Ovary (tissue), 9 donors: ENCODE measurements around the gene MAPT. TPM values are rescaled to one million over a fixed set of nuclear protein-coding genes. Genes with fewer than 3 reads are reported as not detected.

ENCODE experiments used
- DNase-seq, 5 donors: peaks; one replicate each; pipeline ENCODE4 v3.0.0-alpha.2; 2019 to 2020
- H3K27ac ChIP-seq, 2 donors: fragments of 200-600 bp; one replicate each; pipeline versions ENCODE4 v1.5.1 to v1.8.0; 2019 to 2022
- H3K27me3 ChIP-seq: fragments of 200-600 bp; one replicate; pipeline ENCODE4 v1.8.0; 2022
- H3K36me3 ChIP-seq: fragments of 200-600 bp; sonication (generic); one replicate; pipeline ENCODE4 v1.5.1; 2019
- H3K4me1 ChIP-seq: one replicate; pipeline ENCODE4 v1.8.1; 2013; ENCODE audit warnings: mild to moderate bottlenecking, moderate library complexity; ENCODE audit not compliant: insufficient read depth
- H3K4me3 ChIP-seq: fragments of 200-600 bp; sonication (generic); one replicate; pipeline ENCODE4 v1.5.1; 2017
- H3K9me3 ChIP-seq, 2 donors: fragments of 200-600 bp in 1 of 2; sonication (generic) in 1 of 2; one replicate each; pipeline versions ENCODE4 v1.5.1 to v1.8.1; 2013 to 2019; ENCODE audit warnings: mild to moderate bottlenecking in 1 of 2, moderate library complexity in 1 of 2
- EP300 ChIP-seq: sonication (generic); formaldehyde crosslinking; IDR thresholded peaks from one replicate; pipeline ENCODE4 v1.6.1; 2017; ENCODE audit warnings: antibody characterized with exemption
- POLR2A ChIP-seq: fragments of 450-650 bp; IDR thresholded peaks from one replicate; pipeline ENCODE4 v1.6.1; 2017; ENCODE audit warnings: antibody characterized with exemption, mild to moderate bottlenecking, moderate library complexity
- WGBS, 3 donors: extraction: QIAGEN DNeasy Blood & Tissue Kit in 1 of 3; methylation state at CpG; one replicate each; pipeline versions ENCODE4 v1.1.5 to v1.1.7; 2013 to 2017; 5-methylcytosine and 5-hydroxymethylcytosine counted together
- intact Hi-C, 4 donors: fragments of 100-400 bp; cut with DNase I; formaldehyde crosslinking; loops; one replicate each; pipeline versions ENCODE4 v1.11.0 to v1.15.1; 2022 to 2023
- polyA plus RNA-seq, 2 donors: library from polyadenylated mRNA; stranded (reverse); fragments of 200-250 nt in 1 of 2; fragments of 350-450 nt in 1 of 2; fragmentation: Illumina TruSeq in 1 of 2; extraction: RNeasy Lipid Tissue Mini Kit (QIAGEN cat#74804) in 1 of 2; gene quantifications; one replicate each; pipeline ENCODE4 v1.2.3, GENCODE V29; 2013 to 2014
- total RNA-seq, 7 donors: library from RNA; depleted of rRNA in 2 of 7; stranded (reverse); fragments of >200 nt in 2 of 7; fragmentation: NEBNext Ultra II Directional in 3 of 7; extraction: Animal tissue kit (Norgen Biotek cat#: 25700) in 3 of 7; gene quantifications; one replicate each; pipeline versions ENCODE4 v1.1.0 to v1.2.4, GENCODE V29; 2016 to 2023
- TF ChIP-seq, protein P1 (sequence below), 3 donors: fragments of 450-650 bp in 2 of 3; fragments of 200-600 bp in 1 of 3; IDR thresholded peaks; one replicate each; pipeline versions ENCODE4 v1.5.1 to v1.8.0; 2016 to 2022; ENCODE audit warnings: antibody characterized with exemption in 3 of 3, mild to moderate bottlenecking in 1 of 3
- donor health status: DM: no; HTN: no; CAD: no; lungs with moderate emphysema.
- donor health status: DM: no; HTN: no; CAD: no.
- donor health status: Bipolar disorder and iron deficiency.
- donor health status: DM: yes; HTN: yes; CAD: no.
- donor health status: DM: no; HTN: no; CAD: no.
- donor health status: DM: yes; HTN: yes; CAD: no.

The MAPT gene
- total and polyA plus RNA-seq, 9 donors = 0.40 to 2.2 (median 1.1) TPM

DNA sequence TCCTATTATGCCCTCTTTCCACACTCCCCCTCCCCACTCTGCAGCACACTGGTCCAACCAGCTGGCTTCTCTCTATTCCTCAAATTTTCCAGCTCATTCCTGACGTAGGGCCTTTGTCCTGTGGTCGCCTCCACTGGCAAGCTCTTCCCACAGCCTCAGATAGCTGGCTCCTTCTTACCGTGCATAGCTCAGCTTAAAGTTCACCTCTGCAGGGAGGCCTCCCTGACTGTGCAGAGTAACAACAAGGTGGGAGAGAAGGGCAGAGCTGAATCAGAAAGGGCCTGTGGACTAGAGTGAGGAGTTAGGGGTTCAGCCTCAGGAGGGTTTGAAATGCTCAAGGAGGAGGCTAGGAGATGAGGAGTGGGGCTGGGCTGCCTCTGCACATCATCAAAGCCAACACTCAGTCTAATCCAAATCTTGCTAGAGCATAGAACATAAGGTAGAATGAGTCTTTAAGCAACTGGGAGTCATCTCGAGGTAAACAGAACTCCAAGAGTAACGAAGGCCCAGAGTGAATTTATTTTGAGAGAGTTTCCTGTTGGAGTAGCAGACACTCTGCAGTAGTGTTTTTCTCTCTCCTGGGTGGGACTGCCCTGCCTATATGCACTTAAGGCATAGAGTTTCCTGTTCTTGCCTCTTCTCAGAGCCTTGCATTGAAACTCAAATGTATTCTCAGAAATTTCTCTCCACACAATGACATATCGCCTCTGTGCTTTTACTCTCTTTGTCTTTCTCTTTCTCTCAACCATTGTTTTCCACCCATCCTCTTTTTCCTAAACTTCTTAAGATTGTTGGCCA lies 30.3 kb upstream of the MAPT start:
- H3K9me3 ChIP-seq = no peaks in the 10 kb centered on the region
- intact Hi-C loops = no loop called here
- TF ChIP-seq POLR2A = no peak
- TF ChIP-seq EP300 = no peak
- TF ChIP-seq, protein P1, sequence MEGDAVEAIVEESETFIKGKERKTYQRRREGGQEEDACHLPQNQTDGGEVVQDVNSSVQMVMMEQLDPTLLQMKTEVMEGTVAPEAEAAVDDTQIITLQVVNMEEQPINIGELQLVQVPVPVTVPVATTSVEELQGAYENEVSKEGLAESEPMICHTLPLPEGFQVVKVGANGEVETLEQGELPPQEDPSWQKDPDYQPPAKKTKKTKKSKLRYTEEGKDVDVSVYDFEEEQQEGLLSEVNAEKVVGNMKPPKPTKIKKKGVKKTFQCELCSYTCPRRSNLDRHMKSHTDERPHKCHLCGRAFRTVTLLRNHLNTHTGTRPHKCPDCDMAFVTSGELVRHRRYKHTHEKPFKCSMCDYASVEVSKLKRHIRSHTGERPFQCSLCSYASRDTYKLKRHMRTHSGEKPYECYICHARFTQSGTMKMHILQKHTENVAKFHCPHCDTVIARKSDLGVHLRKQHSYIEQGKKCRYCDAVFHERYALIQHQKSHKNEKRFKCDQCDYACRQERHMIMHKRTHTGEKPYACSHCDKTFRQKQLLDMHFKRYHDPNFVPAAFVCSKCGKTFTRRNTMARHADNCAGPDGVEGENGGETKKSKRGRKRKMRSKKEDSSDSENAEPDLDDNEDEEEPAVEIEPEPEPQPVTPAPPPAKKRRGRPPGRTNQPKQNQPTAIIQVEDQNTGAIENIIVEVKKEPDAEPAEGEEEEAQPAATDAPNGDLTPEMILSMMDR (IDR thresholded peaks at IDR 0.05) = no peak
- H3K36me3 ChIP-seq = no peaks in the 10 kb centered on the region
- no peak for DNase-seq
- no peak overlapping the region for H3K27ac ChIP-seq
- H3K4me3 ChIP-seq = no peak overlapping the region
- no peaks in the 10 kb centered on the region for H3K27me3 ChIP-seq
- WGBS, 3 donors = 43 to 49% (median 47%) methylated on average over 6 of the region's 6 CpGs
- H3K4me1 ChIP-seq = no peaks in the 10 kb centered on the region

DNA sequence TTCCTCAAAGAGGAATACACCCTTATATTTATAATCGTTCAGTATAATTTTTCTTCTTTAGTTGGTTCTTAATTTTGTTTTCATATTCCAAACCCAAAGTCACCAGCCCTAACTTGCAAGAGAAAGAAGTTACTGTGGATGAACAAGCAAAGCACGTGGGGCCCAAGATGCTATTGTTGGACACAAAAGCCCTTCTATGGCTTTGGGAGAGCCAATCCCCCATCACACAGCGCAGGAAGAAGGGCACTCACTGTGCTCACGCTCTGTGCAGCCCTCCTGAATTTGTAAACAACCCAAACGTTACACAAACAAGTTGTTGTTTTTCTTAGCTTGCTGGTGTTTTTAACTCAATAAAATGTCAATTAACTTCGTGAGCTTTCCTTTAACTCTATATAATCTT lies 27.2 kb upstream of the MAPT start:
- TF ChIP-seq, protein P1 (IDR thresholded peaks at IDR 0.05) = no peak
- TF ChIP-seq POLR2A = no peak
- TF ChIP-seq EP300 = no peak
- H3K27ac ChIP-seq = no peak overlapping the region
- H3K9me3 ChIP-seq = no peaks in the 10 kb centered on the region
- WGBS, 3 donors = 79 to 84% (median 81%) methylated on average over 6 of the region's 6 CpGs
- H3K36me3 ChIP-seq = no peaks in the 10 kb centered on the region
- H3K27me3 ChIP-seq = no peaks in the 10 kb centered on the region
- no peak for DNase-seq
- intact Hi-C loops = no loop called here
- peaks cover 5% of the 10 kb centered on the region for H3K4me1 ChIP-seq
- H3K4me3 ChIP-seq = no peak overlapping the region

DNA sequence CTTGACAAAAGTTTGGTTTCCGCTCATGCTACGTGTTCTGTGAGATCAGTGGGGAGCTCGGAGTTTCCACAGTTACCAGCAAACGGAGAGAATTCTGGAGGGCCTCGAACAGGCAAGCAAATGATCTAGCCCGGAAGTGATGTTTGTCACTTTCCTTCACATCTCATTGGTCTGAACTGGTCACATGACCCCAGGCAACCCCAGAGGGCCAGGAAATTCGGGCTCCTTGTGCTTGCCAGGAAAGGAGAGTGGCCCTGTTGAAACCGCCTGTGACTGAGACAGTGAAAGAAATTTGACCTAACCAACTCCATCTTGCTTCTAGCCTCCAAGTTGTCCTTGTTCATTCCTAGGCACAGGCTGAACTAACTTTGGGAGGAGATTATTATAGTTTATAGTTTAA lies 26.7 kb upstream of the MAPT start:
- no peak overlapping the region for H3K4me3 ChIP-seq
- no peaks in the 10 kb centered on the region for H3K9me3 ChIP-seq
- H3K4me1 ChIP-seq = peaks cover 5% of the 10 kb centered on the region
- no peaks in the 10 kb centered on the region for H3K27me3 ChIP-seq
- no peak for DNase-seq
- TF ChIP-seq EP300 = no peak
- TF ChIP-seq POLR2A = no peak
- TF ChIP-seq, protein P1 (IDR thresholded peaks at IDR 0.05) = no peak
- no peak overlapping the region for H3K27ac ChIP-seq
- intact Hi-C loops = no loop called here
- H3K36me3 ChIP-seq = no peaks in the 10 kb centered on the region
- 64 to 80% (median 71%) methylated on average over 8 of the region's 8 CpGs for WGBS, 3 donors

DNA sequence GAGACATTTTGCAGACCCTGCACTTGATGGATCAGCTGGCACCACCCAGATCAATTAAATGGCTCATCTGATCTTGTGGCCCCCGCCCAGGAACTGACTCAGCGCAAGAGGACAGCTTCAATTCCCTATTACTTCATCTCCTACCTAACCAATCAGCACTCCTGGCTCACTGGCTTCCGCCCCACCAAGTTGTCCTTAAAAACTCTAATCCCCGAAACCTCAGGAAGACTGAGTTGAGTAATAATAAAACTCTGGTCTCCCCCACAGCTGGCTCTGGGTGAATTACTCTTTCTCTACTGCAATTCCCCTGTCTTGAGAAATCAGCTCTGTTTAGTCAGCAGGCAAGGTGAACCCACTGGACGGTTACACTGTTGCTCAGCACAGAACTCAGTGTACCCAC lies 26.1 kb upstream of the MAPT start:
- no peaks in the 10 kb centered on the region for H3K9me3 ChIP-seq
- no peak overlapping the region for H3K4me3 ChIP-seq
- no peak overlapping the region for H3K27ac ChIP-seq
- H3K36me3 ChIP-seq = no peaks in the 10 kb centered on the region
- TF ChIP-seq EP300 (no peak), POLR2A (no peak)
- TF ChIP-seq, protein P1 (IDR thresholded peaks at IDR 0.05) = no peak
- WGBS, 3 donors = 55 to 77% (median 72%) methylated on average over 5 of the region's 5 CpGs
- DNase-seq = no peak
- H3K27me3 ChIP-seq = no peaks in the 10 kb centered on the region
- H3K4me1 ChIP-seq = peaks cover 5% of the 10 kb centered on the region
- intact Hi-C loops = no loop called here
